C1 segment of cervical spinal cord (tissue), 14 donors: ENCODE measurements around the gene DBNL.

ENCODE experiments used
- DNase-seq, 14 donors: peaks; one replicate each; lab custom pipeline; 2025; lab: John Stamatoyannopoulos, UW

DBNL gene

GRCh38 chr7:44077061-44077460 lies 32.6 kb downstream of the DBNL start:
- no peak for DNase-seq

DNA sequence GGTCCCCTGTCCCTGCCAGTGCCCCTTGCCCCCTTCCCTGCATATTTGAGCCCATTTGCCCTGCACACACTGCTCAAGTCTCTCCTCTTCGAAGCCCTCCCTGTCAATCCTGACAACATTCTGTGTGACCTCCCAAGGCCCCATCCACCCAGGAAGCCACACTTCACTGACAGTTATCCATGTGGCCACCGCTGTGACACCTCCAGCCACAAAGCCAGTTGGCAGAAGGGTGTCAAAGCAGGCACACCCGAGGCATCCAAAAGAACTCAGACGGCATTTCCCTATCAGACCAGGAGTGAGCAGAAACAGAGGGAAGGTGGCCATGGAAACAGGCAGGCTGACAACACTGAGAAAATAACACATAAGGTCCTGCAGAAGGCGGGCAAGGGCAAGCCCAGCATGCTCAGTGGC lies 33.2 kb downstream of the DBNL start:
- no peak for DNase-seq

DNA sequence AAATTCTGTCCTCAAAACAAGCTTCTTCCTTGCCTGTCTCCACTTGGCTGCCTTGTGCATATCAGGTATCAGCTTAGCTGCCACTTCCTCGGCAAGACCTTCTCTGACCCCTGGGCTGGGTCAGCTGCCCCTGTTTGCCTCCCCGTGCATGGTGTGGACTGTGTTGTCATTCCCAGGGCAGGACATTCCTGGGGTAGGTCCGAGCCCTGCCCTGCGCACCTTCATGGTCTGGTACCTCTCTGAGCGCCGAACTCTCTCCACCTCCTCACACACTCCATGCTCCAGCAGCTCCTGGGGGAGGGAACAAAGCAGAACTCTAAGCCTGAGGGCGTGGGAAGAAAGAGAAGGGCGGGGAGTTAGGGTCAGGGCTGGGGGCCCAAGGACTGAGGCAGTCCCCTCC lies 34.0 kb downstream of the DBNL start:
- no peak for DNase-seq

DNA sequence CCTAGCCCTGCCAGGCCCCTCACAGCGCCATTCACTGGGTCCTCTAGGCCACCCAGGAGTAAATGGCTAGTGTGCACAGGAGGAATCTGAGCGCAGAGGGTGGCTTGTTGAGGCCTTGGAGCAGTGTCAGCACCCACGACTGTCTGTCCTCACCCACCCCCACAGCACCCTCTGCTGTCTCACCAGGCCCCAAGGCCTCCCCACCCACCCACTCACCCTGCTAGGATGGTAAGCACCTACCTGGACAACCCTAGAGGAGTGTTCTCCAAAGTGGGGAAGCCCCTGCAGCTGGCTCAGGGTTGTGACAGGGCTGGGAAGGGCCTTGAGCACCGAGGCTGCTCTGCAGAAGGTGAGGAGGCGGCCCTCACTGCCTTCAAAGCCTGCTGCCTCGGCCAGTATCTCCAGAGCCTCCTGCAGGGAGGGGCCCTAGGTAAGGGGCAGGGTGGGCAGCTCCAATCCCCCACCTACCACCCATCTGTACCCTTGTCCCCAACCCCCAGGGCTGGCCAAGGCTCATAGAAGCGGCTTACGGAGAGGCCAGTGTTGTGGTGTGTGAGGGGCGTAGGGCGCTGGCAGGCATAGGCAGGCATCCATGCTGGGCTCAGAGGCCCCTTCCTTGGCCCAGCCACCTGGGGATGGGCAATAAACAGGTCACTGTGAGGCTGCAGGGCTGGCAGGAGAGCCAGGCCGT lies 35.0 kb downstream of the DBNL start:
- no peak for DNase-seq

GRCh38 chr7:44080118-44080517 lies 35.6 kb downstream of the DBNL start:
- no peak for DNase-seq

DNA sequence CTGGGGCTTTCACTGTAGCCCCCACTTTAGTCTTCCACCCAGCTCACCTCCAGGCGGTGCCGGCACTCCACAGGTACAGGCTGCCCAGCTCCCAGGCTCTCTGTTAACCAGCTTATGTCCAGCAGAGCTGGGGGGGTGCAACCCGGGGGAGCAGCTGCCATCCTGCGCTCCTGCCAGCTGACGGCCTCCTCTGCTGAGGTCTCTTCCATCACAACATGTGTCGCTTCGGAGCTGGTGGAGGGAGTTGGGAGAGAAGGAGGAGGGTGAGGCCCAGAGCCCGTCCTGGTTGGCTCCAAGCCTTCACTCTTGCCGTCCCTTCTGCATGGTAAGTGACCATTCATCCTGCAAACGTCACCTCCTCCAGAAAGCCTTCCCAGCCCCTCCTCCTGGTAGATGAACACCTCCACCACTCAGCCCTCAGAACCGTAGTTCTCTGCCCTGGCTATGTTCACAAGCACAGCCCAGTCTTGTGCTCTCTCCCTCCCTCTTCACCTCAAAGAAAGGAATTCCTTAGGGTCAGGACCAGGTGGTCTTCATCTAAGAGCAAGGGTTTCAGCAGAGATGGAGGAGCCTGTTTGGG lies 36.3 kb downstream of the DBNL start:
- no peak for DNase-seq

GRCh38 chr7:44081266-44081748 lies 36.8 kb downstream of the DBNL start:
- no peak for DNase-seq

- DNase-seq: peak; percentile 78 to 99 (median 96)
These were observed 38.2 kb downstream of the DBNL start for GRCh38 chr7:44082541-44083207.

DNA sequence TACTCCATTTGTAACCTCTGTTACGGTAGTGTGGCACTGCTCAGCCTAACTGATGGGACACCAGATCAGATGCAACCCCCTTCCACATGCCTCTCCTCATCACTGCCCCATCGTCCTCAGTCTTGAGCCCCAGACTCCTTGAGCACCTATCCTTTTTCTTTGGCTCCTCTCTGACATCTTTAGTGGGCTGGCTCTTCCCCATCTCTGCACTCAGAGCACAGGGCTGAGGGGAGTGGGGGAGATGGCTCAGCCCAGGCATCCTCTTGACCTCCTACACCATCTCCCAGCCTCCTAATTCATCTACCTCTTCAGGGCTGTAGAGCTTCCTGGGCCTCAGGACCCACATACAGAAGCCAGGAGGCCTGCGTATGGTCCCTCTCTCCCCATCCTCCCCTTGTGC lies 39.3 kb downstream of the DBNL start:
- DNase-seq: no peak

DNA sequence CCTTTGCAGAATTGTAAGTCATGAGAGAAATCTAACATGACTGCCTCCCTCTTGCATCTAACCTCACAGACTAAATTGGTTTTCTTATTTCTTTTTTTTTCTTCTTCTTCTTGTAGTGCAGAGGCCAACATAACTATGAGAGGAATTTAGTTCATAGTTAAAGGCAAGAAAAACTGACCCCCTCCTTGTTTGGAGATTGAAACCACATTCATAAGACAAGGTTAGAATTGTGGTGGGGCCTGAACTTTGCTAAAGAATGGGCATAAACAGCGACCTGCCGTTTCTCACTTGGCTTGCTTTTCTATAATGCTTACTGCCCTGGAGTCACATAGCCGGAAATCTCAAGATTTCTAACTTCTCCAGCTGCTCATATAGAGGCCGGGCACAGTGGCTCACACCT lies 40.2 kb downstream of the DBNL start:
- no peak for DNase-seq

- DNase-seq: no peak
These were observed 41.0 kb downstream of the DBNL start for GRCh38 chr7:44085546-44085945.

DNA sequence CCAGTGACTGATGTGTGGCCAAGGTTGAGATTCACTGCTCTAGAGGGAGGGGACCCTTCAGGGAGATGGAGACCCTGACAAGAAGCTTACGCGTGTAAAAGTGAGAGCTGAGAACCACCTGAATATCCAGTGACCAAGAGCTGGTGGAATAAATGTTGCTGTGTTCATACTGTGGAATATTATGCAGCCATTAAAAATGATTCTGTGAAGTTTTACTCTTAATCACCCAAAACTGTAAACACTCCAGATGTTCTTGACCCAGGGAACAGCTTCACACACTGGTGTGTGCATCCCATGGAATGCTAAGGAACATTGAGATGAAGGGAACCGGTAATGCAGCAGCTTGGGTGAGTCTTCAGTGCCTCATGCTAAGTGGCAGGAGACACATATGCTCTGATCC lies 42.1 kb downstream of the DBNL start:
- no peak for DNase-seq

- peak in 7 of 14 donors; percentile 29 to 76 (median 60) for DNase-seq
These were observed 43.7 kb downstream of the DBNL start for GRCh38 chr7:44087911-44088838.

- DNase-seq: no peak
These were observed 48.7 kb downstream of the DBNL start for GRCh38 chr7:44093102-44093641.

DNA sequence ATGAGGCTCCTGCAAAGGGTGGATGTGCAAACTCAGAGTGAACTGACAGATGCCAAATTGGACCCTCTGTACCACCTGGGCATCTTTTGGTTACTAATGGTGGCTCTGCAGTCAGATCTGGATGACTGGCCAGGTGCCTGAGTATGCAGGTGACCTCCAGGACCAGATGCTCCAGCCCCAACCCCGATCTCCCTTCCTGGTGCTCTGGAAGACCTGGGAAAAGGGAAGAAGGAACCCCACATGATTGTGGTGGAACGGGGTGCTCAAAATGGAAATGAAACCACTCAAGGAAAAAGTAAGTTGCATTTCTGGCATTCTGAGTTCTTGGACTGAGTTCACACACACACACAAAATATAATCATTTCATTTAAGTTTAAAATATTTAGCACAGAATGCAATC lies 49.9 kb downstream of the DBNL start:
- DNase-seq: no peak

DNA sequence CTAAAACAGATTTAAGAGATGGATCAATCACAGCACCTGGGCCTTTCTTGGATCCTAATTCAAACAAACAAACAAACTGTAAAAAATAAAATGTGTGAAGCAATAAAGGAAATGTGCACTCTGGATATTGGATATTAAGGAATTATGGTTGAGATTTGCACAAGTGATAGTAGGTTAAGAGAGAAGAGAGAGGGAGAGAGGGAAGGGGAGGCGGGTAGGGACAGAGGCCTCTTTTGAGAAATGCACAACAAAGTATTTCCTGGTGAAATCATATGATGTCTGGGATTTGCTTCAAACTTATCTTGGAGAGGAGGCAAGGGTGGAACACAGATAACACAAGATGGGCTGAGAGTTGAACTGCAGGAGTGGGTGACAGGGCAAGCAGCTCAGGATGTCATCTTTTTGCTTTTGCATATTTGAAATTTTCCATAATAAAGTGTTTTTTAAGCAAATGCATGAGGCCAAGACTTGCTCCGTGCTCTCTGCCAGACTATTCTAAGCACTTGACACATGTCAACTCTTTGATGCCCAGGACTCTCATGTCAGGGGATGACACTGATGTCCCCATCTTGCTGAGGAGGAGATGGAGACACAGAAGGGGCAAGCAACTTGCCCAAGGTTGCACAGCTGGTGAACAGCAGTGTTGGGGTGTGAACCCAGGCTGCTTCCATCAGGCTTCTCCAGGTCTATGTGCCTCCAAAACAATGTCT lies 50.5 kb downstream of the DBNL start:
- DNase-seq: no peak

- DNase-seq: no peak
These were observed 51.3 kb downstream of the DBNL start for GRCh38 chr7:44095781-44096180.

- DNase-seq: no peak
These were observed 51.9 kb downstream of the DBNL start for GRCh38 chr7:44096326-44096881.

DNA sequence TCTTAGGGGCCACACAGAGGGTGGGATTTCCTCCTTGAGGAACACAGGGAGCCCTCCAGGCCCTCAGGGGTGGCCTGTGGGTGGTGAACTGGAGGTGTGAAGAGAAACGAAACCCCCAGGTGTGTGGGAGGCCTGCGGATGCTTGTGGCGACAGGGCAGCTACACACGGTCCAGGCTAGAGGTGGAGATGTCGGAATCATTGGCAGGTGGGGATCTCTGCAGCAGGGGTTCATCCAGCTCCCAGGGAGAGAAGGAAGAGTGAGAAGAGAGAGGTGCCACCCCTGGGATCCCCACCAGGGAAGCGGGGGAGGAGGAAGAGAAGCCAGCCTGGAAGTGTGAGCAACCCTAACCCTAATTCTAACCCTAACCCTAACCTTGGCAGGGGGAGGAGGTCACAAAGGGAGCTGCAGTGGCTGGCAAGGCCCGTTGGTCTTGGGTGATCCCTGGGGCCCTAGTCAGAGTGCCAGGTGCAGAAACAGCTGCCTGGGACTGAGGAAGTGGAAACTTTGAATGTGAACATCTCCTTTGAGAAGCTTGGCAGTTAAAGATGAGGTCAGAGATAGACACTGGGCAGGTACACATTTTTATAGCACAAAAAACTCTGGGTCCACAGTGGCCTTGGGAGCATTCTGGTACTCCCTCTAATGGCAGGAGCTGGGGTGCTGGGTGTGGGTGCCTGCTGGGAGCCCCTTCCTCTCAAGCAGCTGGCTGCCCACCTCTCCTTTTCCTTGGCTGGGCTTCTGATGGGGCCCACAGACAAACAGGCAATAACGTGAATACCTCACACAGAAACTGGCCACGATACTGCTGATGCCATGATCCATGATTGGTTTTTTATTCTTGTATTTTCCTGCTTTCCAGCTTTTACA lies 52.8 kb downstream of the DBNL start:
- no peak for DNase-seq
